CD8-positive, alpha-beta memory T cell (primary cell): ENCODE results near the gene SLC12A3. TPM values are rescaled to one million over a fixed set of nuclear protein-coding genes. Genes with fewer than 3 reads are reported as not detected.
A peak's percentile ranks its signal among the peaks of the same experiment; 100 is the strongest.

Experiments
- CTCF ChIA-PET: fragments of 350-600 bp; sonication (Branson Sonifier 250); formaldehyde crosslinking; loops from one replicate; lab custom pipeline; 2021; ENCODE audit warnings: antibody characterized with exemption; lab: Charles Lee
- POLR2A ChIA-PET: fragments of 350-600 bp; sonication (Branson Sonifier 250); formaldehyde crosslinking; loops from one replicate; lab custom pipeline; 2021; ENCODE audit warnings: antibody characterized with exemption; lab: Charles Lee
- DNase-seq, 5 donors: peaks; one replicate each; pipeline versions ENCODE4 v3.0.0 to v3.0.0-alpha.2; 2020 to 2022; ENCODE audit warnings: mixed read lengths in 1 of 5
- H3K27ac ChIP-seq: one replicate; pipeline ENCODE4 v1.7.0; 2013; ENCODE audit warnings: low read depth, mild to moderate bottlenecking, low read length, moderate library complexity
- H3K27me3 ChIP-seq: 2 replicates; pipeline ENCODE4 v1.7.0; 2013; ENCODE audit warnings: low read length, mild to moderate bottlenecking; ENCODE audit not compliant: insufficient read depth, poor library complexity, severe bottlenecking
- H3K36me3 ChIP-seq: 2 replicates; pipeline ENCODE4 v1.7.0; 2013; ENCODE audit warnings: mild to moderate bottlenecking, low read length, moderate library complexity; ENCODE audit not compliant: insufficient read depth
- H3K4me1 ChIP-seq: 2 replicates; pipeline ENCODE4 v1.7.0; 2013; ENCODE audit warnings: mild to moderate bottlenecking, low read length, moderate library complexity; ENCODE audit not compliant: insufficient read depth
- H3K4me3 ChIP-seq: 2 replicates; pipeline ENCODE4 v1.7.0; 2013; ENCODE audit warnings: mild to moderate bottlenecking, low read length
- H3K9me3 ChIP-seq: 2 replicates; pipeline ENCODE4 v1.7.0; 2013; ENCODE audit warnings: mild to moderate bottlenecking, low read length
- H3K27ac Mint-ChIP-seq, 8 donors: one replicate each; pipeline ENCODE4 v1.8.0; 2020 to 2021; ENCODE audit warnings: mixed read lengths in 8 of 8, mild to moderate bottlenecking in 6 of 8, inconsistent platforms in 3 of 8, moderate library complexity in 3 of 8
- H3K27me3 Mint-ChIP-seq, 2 donors: one replicate each; pipeline ENCODE4 v1.8.0; 2020 to 2021; ENCODE audit warnings: mixed read lengths in 2 of 2, mild to moderate bottlenecking in 1 of 2, moderate library complexity in 1 of 2
- H3K36me3 Mint-ChIP-seq, 3 donors: one replicate each; pipeline ENCODE4 v1.8.0; 2020 to 2021; ENCODE audit warnings: mixed read lengths in 3 of 3, inconsistent platforms in 1 of 3, mild to moderate bottlenecking in 1 of 3
- H3K4me1 Mint-ChIP-seq, 3 donors: one replicate each; pipeline ENCODE4 v1.8.0; 2020 to 2021; ENCODE audit warnings: mixed read lengths in 3 of 3, inconsistent platforms in 1 of 3, mild to moderate bottlenecking in 1 of 3
- H3K4me3 Mint-ChIP-seq, 7 donors: one replicate each; pipeline ENCODE4 v1.8.0; 2020 to 2021; ENCODE audit warnings: mixed read lengths in 7 of 7, mild to moderate bottlenecking in 6 of 7, moderate library complexity in 4 of 7, inconsistent platforms in 2 of 7
- H3K9me3 Mint-ChIP-seq, 5 donors: one replicate each; pipeline ENCODE4 v1.8.0; 2020 to 2022; ENCODE audit warnings: mixed read lengths in 5 of 5, mild to moderate bottlenecking in 3 of 5, moderate library complexity in 2 of 5, inconsistent platforms in 1 of 5
- polyA plus RNA-seq: library from polyadenylated mRNA; unstranded; fragments of 300-500 nt; fragmentation: Illumina TruSeq; gene quantifications from one replicate; pipeline ENCODE4 v1.2.3, GENCODE V29; 2021
- total RNA-seq, 2 experiments: library from RNA; stranded (reverse); gene quantifications; one replicate each; pipeline ENCODE4 v1.2.3, GENCODE V29; 2021

The SLC12A3 gene
- total and polyA plus RNA-seq, 3 experiments from 2014 or later: not detected

DNA sequence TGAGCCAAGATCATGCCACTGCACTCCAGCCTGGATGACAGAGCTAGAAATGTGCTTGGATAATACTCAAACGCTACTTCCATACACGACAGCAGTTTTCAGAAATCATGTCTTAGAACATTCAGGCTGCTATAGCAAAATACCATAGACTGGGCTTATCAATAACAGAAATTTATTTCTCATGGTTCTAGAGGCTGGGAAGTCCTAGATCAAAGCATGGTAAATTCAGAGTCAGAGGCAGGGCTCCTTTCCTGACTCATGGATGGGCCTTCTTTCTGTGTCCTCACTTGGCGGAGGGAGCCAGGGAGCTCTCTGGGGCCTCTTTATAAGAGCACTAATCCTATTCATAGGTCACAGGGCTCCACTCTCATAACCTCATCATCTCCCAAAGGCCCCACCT lies 42.4 kb downstream of the SLC12A3 start:
- Histone ChIP-seq H3K4me3 (no peak overlapping the region), H3K36me3 (no peaks in the 10 kb centered on the region), H3K9me3 (no peaks in the 10 kb centered on the region), H3K27me3 (peaks cover 3% of the 10 kb centered on the region), H3K4me1 (peaks cover 10% of the 10 kb centered on the region), H3K27ac (no peak overlapping the region)
- Mint-ChIP-seq H3K27ac (no peak overlapping the region), H3K9me3 (peaks cover 0 to 2% (median 0%) of the 10 kb centered on the region in 5 donors), H3K4me3 (no peak overlapping the region), H3K4me1 (no peaks in the 10 kb centered on the region), H3K27me3 (peaks cover under 1 to 4% of the 10 kb centered on the region in 2 donors), H3K36me3 (no peaks in the 10 kb centered on the region)
- POLR2A ChIA-PET: no interaction called here
- no peak for DNase-seq
- CTCF ChIA-PET: no interaction called here

DNA sequence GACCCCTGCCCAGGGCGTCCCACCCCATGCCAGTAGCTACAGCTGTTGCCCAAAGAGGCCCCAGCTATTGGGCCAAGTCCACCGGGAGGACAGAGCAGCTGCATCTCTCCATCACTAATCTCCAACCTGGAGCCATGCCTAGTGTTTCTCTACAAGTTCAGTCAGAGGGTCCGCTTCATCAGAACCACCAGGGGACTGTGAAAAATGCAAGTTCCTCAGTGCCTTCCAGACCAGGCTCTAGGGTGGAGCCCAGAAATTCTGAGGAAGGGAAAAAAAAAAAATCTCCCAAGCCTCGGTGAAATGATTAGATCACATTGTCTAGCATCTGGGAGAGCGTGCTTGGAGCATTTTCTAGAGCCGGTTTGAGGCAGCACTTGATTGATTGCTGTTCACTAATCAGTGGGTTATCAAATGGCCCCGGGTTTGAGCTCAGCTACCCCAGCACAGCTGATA lies 44.5 kb downstream of the SLC12A3 start:
- Mint-ChIP-seq H3K36me3 (no peaks in the 10 kb centered on the region), H3K4me3 (no peak overlapping the region), H3K27me3 (peaks cover 1 to 10% of the 10 kb centered on the region in 2 donors), H3K9me3 (peaks cover 0 to 2% (median 0%) of the 10 kb centered on the region in 5 donors), H3K27ac (peak overlapping the region in 1 of 8 donors; percentile 66), H3K4me1 (no peaks in the 10 kb centered on the region)
- H3K4me3 ChIP-seq: no peak overlapping the region
- ChIA-PET POLR2A (no interaction called here), CTCF (interaction anchor here (1.1 kb wide), 1 partner anchor 42 kb away, joined by 3 read pairs; no protein-coding TSS in a partner anchor)
- DNase-seq: peak in 1 of 5 donors; percentile 24
- H3K27me3 ChIP-seq: peaks cover 3% of the 10 kb centered on the region
- H3K9me3 ChIP-seq: no peaks in the 10 kb centered on the region
- H3K4me1 ChIP-seq: peaks cover 10% of the 10 kb centered on the region
- no peak overlapping the region for H3K27ac ChIP-seq
- H3K36me3 ChIP-seq: no peaks in the 10 kb centered on the region

DNA sequence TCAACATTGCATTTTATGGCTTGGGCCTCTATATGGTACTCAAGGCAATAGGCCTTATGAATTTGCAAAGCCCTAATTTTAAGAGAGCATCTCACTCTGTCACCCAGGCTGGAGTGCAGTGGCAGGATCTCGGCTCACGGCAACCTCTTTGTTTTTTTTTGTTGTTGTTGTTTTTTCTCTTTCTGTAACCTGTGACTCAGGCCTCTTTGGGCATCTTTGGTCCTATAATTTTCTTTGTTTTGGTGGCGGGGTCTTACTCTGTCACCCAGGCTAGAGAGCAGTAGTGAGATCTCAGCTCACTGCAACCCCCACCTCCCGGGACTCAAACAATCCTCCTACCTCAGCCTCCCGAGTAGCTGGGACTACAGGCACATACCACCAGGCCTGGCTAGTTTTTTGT lies 45.1 kb downstream of the SLC12A3 start:
- ChIA-PET CTCF (interaction anchor here (1.1 kb wide), 1 partner anchor 43 kb away, joined by 3 read pairs; no protein-coding TSS in a partner anchor), POLR2A (no interaction called here)
- Mint-ChIP-seq H3K4me1 (no peaks in the 10 kb centered on the region), H3K9me3 (peaks cover 0 to 2% (median 0%) of the 10 kb centered on the region in 5 donors), H3K27me3 (peaks cover 1 to 10% of the 10 kb centered on the region in 2 donors), H3K4me3 (no peak overlapping the region), H3K36me3 (no peaks in the 10 kb centered on the region), H3K27ac (peak overlapping the region in 1 of 8 donors; percentile 60)
- Histone ChIP-seq H3K27ac (no peak overlapping the region), H3K4me3 (no peak overlapping the region), H3K36me3 (no peaks in the 10 kb centered on the region), H3K27me3 (peaks cover 3% of the 10 kb centered on the region), H3K4me1 (peaks cover 10% of the 10 kb centered on the region), H3K9me3 (no peaks in the 10 kb centered on the region)
- no peak for DNase-seq

DNA sequence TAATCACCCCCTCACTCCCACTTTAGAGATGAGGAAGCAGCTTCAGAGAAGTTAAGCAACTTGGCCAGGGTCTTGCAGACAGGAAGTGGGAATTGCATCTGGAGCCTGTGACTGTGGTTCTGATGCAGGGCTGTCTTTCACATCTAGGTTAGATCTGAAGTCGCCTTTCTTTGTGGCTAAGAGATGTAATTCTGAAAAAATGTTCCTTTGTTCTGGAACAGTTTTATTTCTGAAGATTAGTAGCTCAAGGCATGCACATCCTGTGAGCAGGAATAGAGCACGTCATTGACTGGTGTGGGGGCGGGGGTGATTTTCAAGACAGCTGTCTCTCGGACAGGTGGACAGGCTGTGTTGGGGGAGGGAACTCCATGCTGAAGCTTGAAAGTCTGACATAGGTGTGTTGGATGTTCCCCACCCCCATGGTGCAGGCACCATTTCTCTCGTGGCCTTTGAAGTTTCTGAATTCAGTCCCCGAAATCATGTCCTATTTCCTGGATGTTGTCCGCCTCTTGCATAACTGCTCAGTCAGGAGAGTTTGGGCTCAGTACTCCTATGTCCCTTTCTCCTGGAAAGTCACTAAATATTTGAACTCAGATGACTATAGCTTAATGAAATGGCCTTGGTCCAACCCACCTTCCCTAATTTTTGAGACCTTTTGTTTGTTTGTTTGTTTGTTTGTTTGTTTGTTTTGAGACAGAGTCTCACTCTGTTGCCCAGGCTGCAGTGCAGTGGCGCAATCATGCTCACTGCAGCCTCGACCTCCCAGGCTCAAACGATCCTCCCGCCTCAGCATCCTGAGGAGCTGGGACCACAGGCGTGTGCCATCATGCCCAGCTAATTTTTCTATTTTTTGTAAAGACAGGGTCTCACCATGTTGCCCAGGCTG lies 45.9 kb downstream of the SLC12A3 start:
- Mint-ChIP-seq H3K9me3 (peaks cover 0 to 2% (median 0%) of the 10 kb centered on the region in 5 donors), H3K36me3 (no peaks in the 10 kb centered on the region), H3K4me1 (no peaks in the 10 kb centered on the region), H3K27ac (no peak overlapping the region), H3K27me3 (peaks cover 1 to 10% of the 10 kb centered on the region in 2 donors), H3K4me3 (no peak overlapping the region)
- Histone ChIP-seq H3K4me3 (no peak overlapping the region), H3K9me3 (no peaks in the 10 kb centered on the region), H3K36me3 (no peaks in the 10 kb centered on the region), H3K27ac (no peak overlapping the region), H3K27me3 (peaks cover 3% of the 10 kb centered on the region), H3K4me1 (peaks cover 10% of the 10 kb centered on the region)
- peak in 1 of 5 donors; percentile 29 for DNase-seq
- ChIA-PET POLR2A (no interaction called here), CTCF (interaction anchor here (0.6 to 1.1 kb wide), 2 partner anchors 29 to 43 kb away, joined by 3 read pairs; no protein-coding TSS in a partner anchor)

DNA sequence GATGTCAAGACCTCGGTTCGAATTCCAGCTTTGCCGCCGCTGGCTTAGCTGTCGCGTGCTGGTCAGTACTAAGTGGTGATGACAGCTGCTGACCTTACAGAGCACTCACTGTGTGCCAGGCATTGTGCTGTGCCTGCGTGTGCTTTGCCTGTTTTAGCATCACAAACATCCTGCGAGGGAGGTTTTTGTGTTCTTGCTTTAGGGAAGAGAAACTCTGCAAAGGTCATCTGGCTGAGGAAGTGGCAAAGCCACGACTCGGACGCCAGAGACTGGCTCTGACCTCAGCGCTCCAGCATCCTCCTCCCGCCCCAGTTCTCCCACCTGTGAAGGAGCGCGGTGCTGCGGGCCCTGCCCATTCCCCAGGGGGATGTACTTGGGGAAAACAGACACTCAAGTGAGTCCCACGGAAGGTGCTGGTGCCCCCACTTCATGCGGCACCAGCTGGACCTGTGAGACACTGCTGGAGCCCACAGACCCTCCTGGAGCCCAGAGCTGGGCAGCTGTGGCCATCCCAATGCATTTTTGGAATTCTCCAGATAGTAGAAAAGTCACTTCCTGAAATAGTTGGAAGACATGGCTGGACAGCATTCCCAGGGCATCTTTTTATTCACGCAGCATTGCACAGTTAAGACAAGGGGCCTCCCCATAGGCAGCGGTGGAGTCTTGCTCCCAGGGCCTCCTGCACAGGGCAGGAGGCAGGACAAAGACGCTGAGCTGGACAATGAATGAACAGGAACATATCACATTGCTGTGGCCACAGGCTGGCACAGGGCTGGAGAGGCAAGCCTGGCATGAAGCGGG lies 47.0 kb downstream of the SLC12A3 start:
- peaks cover 3% of the 10 kb centered on the region for H3K27me3 ChIP-seq
- Mint-ChIP-seq H3K36me3 (no peaks in the 10 kb centered on the region), H3K4me1 (peaks cover 7 to 8% (median 7%) of the 10 kb centered on the region in 3 donors), H3K4me3 (no peak overlapping the region), H3K9me3 (peaks cover 0 to 2% (median 0%) of the 10 kb centered on the region in 5 donors), H3K27ac (peak overlapping the region in 1 of 8 donors; percentile 9), H3K27me3 (peaks cover 1 to 10% of the 10 kb centered on the region in 2 donors)
- no peaks in the 10 kb centered on the region for H3K36me3 ChIP-seq
- no peak overlapping the region for H3K27ac ChIP-seq
- DNase-seq: peak in 1 of 5 donors; percentile 39
- H3K9me3 ChIP-seq: no peaks in the 10 kb centered on the region
- POLR2A ChIA-PET: no interaction called here
- H3K4me3 ChIP-seq: no peak overlapping the region
- peaks cover 19% of the 10 kb centered on the region for H3K4me1 ChIP-seq
- CTCF ChIA-PET: interaction anchor here (0.6 kb wide), 1 partner anchor 30 kb away, joined by 3 read pairs; no protein-coding TSS in a partner anchor

DNA sequence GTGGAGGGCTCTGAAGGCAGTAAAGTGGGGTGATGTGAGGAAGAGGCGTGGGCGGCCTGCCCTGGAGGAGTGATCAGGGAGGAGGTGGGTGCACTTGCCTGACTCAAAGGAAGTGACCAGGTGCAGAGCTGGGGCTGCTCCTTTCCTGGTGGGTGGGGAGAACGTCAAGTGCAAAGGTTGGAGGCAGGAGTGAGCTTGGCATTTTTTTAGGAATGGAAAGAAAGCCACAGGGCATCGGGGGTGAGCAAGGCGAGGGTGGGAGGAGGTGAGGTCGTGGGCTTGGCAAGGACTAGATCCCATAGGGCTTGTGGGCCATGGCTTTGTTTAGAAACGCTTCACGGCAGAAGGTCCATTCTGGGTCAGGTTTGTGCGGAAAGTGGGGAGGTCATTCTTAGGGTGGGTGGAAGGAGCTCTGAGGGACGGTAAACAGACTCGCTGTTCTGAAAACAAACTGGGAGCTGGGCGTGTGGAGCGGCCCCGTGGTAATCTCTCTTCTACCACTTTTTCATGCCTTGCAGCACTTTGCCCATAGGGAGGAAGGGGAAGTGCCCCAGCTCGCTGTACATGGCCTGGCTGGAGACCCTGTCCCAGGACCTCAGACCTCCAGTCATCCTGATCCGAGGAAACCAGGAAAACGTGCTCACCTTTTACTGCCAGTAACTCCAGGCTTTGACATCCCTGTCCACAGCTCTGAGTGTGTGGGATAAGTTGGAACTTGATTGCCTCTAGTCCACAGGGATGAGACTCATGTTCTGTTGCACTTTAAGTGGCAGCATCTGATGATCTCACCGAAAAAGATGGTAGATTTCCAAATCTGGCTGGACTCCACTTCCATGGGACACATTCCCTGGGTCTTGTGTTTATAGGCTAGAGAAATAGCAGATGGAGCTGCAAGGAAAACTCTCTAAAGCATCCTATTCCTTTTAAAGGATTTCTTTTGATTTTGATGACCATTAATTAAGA lies 48.0 kb downstream of the SLC12A3 start:
- Mint-ChIP-seq H3K27me3 (peaks cover 6 to 10% of the 10 kb centered on the region in 2 donors), H3K4me3 (no peak overlapping the region), H3K27ac (peak overlapping the region in 1 of 8 donors; percentile 9), H3K4me1 (peaks cover 14% of the 10 kb centered on the region in 3 donors), H3K36me3 (no peaks in the 10 kb centered on the region), H3K9me3 (no peaks in the 10 kb centered on the region)
- DNase-seq: peak in 1 of 5 donors; percentile 21
- Histone ChIP-seq H3K4me1 (peaks cover 25% of the 10 kb centered on the region), H3K36me3 (no peaks in the 10 kb centered on the region), H3K4me3 (no peak overlapping the region), H3K27ac (no peak overlapping the region), H3K9me3 (no peaks in the 10 kb centered on the region), H3K27me3 (peaks cover 3% of the 10 kb centered on the region)
- ChIA-PET POLR2A (no interaction called here), CTCF (no interaction called here)

DNA sequence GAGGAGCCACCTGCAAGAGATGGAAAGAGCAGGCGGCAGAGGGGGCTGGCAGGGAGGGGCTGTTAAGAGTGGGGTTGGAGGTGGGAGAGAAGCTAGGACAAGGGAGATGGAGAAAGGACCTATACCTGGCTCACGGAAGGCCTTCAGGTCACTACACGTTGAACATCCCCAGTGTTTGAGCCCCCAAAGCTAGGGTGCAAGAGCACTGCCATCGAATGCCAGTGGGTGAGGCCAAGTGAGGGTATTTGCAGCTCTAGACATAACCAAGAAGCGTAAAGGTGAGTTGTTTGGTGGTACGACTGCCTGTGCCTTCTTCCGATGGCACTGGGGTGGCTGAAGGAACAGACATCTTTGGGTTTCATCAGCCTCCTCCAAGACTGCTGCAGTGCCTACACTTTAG lies 49.9 kb downstream of the SLC12A3 start:
- ChIA-PET CTCF (no interaction called here), POLR2A (interaction anchor here (2.8 kb wide), 1 partner anchor 17 kb away, joined by 9 read pairs; the partner anchor contains the start of gene HERPUD1)
- Mint-ChIP-seq H3K27me3 (peaks cover 8 to 10% of the 10 kb centered on the region in 2 donors), H3K4me3 (no peak overlapping the region), H3K4me1 (peaks cover 14 to 16% (median 14%) of the 10 kb centered on the region in 3 donors), H3K27ac (no peak overlapping the region), H3K36me3 (no peaks in the 10 kb centered on the region), H3K9me3 (no peaks in the 10 kb centered on the region)
- peaks cover 3% of the 10 kb centered on the region for H3K27me3 ChIP-seq
- DNase-seq: peak in 1 of 5 donors; percentile 17
- H3K4me1 ChIP-seq: peaks cover 25% of the 10 kb centered on the region
- H3K27ac ChIP-seq: no peak overlapping the region
- H3K9me3 ChIP-seq: no peaks in the 10 kb centered on the region
- no peak overlapping the region for H3K4me3 ChIP-seq
- no peaks in the 10 kb centered on the region for H3K36me3 ChIP-seq
